Effector CD4-positive, alpha-beta T cell (primary cell): ENCODE measurements around the gene RNU1-2.
"Not testable (repeated sequence)": the region's sequence is repeated elsewhere in the genome, so short reads cannot be mapped to it uniquely, and the experiment has no call there.

Experiments used
- DNase-seq: peaks from one replicate; pipeline ENCODE4 v3.0.0-alpha.2; 2020
- total RNA-seq: gene quantifications from one replicate; lab custom pipeline; 2026; lab: John Stamatoyannopoulos, UW

The RNU1-2 gene
- 5.6 reads per million, percentile 22 among the genes with 10 or more reads in this experiment for total RNA-seq

DNA sequence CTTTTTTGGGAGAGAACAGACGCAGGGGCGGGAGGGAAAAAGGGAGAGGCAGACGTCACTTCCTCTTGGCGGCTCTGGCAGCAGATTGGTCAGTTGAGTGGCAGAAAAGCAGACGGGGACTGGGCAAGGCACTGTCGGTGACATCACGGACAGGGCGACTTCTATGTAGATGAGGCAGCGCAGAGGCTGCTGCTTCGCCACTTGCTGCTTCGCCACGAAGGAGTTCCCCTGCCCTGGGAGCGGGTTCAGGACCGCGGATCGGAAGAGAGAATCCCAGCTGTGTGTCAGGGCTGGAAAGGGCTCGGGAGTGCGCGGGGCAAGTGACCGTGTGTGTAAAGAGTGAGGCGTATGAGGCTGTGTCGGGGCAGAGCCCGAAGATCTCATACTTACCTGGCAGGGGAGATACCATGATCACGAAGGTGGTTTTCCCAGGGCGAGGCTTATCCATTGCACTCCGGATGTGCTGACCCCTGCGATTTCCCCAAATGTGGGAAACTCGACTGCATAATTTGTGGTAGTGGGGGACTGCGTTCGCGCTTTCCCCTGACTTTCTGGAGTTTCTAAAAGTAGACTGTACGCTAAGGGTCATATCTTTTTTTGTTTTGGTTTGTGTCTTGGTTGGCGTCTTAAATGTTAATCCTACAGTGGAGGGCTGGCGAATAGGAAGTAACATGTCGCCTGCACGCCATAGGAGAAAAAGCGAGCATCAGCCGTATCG lies at the start of gene RNU1-2:
TSS of gene RNU1-2 (plus strand) at position 383 of the 718 bp plus-strand sequence.
- DNase-seq, result peak; percentile 64

DNA sequence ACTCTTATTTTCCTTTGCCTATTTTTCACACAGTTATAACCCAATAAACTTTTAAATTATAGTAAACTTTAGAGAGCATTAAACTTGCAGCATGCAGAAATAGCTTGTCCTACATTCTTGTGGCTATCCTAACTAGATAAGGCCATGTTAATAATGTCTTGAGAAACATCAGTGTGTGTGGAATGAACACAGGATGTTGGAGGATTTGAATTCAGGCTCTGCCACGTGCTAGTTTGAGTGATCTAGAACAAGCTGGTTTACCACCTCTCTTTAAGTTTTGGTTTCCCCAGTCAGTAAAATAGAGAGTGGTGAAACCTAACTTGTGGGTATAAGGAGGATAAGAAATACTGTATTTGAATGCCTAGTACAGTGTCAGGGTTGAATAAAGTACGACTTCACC lies 39.6 kb upstream of the RNU1-2 start:
- DNase-seq, result not testable (repeated sequence)

DNA sequence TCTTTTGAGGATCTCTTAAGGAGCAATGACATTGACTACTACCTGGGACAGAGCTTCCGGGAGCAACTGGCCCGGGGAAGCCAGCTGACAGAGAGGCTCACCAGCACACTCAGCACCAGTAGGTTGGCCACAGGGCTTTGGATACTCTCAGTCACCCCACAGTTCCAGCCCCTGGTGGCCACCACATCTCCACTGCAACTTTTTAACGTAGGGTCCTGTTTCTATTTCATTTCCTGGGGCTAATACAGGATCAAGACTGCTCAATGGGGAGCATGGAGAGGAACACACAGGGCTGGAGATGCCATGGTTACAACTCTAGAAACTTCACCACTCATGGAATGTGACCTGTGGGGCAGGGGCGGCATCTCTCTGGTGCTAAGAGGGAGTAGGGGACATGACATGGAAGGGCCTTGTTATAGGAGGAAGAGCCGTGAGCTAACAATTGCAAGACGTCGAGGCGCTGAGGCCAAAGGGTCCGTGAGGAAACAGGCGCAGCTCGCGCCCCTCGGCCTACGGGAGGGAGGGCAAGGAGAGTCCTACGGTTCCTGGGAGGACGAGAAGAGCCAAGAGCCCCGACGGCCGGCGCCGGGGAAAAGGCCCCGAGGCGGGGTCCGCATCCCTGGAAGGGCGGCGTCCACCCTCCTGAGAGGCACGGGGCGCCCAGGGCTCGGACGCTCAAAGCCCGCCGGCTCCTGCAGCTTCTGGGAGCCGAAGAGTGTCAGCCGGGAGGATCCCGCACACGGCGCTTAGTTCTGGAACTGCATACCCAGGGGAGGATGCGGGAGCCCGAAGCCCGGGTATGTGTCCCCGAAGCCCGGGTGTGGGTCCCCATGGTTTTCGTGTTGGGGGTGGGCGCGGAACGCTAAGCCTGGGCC lies 36.4 kb upstream of the RNU1-2 start:
- not testable (repeated sequence) for DNase-seq

DNA sequence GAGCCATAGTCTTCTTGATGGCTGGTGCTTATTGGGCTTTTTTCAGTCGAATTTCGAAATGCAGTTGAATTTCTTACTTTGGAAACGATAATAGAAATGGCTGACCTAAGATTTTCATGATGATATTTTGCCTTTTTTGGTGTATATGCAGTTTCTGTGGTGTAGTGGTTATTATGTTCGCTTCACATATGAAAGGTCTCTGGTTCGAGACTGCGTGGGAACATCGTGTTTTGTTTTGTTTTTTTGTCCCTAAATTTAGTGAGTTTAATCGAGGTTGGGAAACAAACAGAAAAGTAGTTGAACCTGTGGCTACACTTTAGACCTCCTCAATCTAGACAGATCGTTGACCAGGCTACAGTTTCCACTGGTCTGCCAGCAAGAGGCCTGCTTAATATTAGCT lies 35.7 kb upstream of the RNU1-2 start:
- not testable (repeated sequence) for DNase-seq

DNA sequence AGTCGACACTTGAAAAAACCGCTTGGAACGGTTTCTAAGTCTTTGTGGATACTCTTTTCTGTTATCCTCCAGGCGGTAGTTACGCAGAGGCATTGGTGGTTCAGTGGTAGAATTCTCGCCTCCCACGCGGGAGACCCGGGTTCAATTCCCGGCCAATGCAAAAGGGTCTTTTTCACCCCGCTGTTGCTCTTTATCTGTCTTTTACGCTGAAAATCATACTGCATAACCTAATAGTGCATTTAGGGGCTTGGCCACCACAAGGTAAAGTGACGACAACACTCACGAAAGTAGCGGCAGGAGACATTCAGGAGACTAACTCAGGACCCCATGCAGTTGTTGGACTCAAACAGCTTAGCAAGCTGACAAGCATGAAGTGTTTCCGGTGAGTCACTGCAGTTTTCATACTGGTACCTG lies 33.9 kb upstream of the RNU1-2 start:
- DNase-seq, result not testable (repeated sequence)

DNA sequence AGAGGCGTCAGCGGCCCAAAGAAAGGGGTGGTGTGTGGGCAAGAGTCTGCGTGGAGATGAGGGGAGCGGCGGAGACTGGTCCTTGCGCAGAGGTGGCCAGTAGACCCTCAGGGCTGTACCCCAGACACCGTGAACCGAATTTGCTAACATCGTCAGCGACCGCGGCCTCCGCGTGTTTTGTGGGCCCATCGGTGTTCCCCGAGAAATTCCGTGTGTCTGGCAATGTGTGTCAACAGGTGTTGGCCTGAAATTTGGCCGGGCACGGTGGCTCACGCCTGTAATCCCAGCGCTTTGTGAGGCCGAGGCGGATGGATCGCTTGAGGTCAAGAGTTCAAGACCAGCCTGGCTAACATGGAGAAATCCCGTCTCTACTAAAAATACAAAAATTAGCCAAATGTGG lies 33.4 kb upstream of the RNU1-2 start:
- DNase-seq, result not testable (repeated sequence)

DNA sequence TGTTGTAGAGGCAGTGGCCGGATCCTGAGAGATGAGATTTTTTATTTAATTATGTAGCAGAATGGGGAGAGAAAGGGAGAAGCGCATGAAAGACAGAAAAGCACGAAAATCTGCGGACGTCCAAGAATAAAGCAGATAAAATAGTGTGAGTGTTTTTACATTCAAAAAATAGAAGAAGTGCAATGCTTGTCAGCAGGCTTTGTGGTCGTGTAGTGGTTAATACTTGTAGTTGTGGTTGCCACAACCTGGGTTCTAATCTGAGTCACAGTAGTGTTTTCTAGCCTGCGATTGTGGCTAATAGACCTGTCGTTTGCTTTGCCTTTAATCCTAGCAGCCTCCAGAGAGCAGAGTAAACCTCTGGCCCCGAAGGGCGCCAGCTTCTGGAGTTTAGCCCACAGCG lies 32.8 kb upstream of the RNU1-2 start:
- DNase-seq, result not testable (repeated sequence)

DNA sequence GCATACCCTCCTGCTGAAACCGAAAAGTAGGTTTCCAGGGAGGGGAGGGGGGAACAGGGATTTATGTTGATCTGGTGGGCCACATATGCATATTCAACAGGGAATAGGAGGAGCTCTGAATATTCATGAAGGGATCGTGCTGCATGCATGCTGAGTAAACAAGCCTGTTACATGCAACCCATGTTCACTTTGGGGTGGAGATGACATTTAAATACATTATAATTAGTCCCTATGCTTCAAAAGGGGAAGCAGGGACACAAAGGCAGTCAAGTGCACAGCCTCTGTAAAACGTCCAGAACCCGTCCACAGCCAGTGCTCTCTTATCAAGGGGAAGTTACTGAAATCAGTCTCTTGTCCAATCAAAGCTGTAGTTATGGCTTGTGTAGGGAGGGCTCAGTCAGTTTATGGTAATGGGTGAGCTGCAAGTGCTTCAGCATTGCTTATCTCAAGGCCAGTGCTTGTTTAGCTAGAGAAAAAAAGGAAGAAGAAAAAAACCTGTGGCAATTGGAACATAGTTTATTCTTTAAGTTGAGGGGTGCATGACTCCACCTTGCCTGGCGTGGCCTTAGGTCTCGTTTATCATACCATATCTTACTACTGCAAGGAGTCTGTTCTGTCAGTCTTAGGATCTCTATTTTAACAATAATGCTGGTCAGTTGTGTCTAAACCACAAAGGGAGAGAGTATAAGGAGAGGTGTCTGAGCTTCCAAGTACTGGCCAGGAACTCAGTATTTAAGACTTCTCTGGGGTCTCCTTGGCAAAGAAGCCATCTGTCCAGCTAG lies 28.7 kb upstream of the RNU1-2 start:
- DNase-seq, result not testable (repeated sequence)

DNA sequence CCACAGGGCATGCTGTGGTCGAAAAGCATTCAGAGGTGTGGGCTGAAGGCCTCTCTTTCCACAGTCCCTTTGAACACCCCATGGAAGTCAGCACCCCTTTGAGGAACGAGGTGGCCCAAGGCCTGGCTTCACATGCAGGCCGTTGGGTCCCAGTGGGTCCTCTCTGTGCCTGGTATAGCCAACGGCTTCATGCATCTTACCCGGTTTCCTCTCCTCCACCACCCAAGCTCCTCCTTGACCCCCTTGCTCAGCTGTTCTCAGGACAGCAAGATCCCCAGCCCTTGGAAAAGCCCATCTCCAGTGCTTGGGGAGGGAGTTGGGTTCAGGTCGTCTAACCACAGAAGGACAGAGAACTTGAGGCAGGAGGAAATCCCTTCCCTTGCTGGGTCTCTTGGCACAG lies 27.0 kb upstream of the RNU1-2 start:
- DNase-seq, result not testable (repeated sequence)

DNA sequence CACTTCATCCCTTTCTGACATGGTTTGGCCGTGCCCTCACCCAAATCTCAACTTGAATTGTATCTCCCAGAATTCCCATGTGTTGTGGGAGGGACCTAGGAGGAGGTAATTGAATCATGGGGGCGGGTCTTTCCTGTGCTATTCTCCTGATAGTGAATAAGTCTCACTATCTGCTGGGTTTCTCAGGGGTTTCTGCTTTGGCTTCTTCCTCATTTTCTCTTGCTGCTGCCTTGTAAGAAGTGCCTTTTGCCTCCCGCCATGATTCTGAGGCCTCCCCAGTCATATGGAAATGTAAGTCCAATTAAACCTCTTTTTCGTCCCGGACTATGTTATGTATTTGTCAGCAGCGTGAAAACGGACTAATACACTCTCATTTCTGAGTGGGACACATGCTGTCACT lies 25.8 kb upstream of the RNU1-2 start:
- DNase-seq, result not testable (repeated sequence)

DNA sequence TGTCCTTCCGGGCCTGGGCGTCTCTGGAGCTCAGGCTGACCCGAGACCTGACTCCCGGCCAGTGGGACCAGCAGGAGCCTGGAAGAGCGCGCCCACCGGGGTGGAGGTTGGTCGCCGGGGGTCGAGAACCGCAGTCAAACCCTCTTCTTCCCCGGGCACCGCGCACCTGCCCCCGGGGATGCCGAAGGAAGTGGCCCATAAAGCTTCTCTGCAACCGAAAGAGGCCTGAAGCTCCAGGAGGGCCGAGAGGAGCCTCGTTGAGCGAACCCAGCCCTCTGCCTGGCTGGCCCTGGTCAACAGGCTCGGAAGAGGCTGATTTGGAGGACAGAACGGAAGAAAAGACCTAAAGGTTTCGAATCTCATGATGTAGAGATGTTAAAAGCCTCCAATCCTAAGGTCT lies 24.6 kb upstream of the RNU1-2 start:
- not testable (repeated sequence) for DNase-seq

DNA sequence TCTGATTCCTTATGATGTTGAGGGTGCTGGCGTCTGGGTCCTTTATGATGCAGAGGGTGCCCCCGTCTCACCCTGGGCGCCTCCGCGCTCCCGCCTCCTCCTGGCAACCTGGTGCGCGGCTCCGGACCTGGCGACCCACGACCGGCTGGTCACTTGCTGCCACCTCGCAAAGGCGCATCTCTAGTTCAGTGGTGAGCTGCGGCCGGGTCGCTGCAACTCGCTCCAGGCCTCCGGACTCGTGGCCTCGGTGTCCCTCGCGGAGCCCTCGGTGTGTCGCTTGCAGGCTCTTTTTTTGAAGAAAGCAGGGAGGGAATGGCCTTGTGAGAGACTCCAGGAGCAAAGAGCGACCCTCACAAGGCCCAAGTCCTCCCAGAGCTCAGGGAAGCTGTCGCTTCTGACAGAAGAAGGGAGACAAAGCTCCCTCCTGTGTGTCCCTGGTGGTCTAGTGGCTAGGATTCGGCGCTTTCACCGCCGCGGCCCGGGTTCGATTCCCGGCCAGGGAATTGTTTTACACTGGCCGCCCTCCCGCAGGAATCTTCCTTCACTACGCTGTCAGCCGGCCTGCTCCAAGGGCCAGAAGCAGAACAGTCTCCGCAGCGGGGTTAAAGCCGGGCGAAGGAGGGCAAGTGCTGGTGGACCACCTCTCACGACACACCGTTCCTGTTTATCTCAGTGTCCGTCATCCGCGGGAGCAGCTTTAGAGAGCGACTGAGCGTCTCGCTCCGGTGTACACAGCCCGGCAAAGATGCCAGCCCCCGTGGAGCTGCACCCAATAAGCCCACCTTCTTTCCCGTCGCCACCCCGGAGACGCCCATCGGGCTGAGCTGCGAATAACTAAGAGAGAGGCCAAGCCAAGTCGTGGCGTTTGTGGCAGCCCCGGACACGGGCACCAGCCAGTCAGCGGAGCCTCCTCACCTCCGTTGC lies 23.4 kb upstream of the RNU1-2 start:
- not testable (repeated sequence) for DNase-seq

DNA sequence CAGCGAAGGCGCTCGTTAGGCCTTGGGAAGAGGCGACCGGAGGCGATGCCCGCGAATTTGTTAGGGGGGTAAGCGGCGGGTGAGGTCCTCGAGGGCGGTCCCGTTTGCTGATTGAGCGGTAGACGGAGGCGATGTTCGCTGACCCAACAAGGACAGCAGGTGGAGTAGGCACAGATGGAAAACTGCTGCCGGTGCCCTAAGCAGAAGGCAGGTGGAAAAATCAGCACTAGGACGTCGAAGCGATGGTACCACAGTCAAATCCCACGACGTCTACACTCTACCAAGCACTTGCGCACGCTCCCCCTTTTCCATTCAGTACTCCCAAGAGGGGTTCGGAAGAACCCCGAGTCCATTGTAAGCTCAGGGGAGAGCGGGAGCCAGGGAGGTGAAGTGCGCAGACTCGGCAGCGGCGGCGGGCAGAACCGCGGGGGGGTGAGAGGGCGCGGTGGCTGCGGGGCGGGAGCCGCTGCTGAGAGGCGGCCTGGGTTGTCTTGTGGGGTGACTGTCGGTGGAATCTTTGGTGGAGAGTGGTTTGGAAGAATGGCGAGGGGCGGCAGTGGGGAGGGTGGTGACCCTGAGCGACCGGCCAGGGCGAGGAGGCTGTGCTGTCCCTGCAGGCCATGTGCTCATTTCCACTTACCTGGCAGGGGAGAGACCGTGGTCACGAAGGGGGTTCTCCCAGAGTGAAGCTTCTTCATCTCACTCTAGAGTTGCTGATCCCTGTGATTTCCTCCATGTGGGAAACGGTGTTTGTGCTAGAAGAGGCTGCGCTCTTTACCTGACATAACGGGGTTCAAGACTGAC lies 22.5 kb upstream of the RNU1-2 start:
- peak; percentile 42 for DNase-seq

DNA sequence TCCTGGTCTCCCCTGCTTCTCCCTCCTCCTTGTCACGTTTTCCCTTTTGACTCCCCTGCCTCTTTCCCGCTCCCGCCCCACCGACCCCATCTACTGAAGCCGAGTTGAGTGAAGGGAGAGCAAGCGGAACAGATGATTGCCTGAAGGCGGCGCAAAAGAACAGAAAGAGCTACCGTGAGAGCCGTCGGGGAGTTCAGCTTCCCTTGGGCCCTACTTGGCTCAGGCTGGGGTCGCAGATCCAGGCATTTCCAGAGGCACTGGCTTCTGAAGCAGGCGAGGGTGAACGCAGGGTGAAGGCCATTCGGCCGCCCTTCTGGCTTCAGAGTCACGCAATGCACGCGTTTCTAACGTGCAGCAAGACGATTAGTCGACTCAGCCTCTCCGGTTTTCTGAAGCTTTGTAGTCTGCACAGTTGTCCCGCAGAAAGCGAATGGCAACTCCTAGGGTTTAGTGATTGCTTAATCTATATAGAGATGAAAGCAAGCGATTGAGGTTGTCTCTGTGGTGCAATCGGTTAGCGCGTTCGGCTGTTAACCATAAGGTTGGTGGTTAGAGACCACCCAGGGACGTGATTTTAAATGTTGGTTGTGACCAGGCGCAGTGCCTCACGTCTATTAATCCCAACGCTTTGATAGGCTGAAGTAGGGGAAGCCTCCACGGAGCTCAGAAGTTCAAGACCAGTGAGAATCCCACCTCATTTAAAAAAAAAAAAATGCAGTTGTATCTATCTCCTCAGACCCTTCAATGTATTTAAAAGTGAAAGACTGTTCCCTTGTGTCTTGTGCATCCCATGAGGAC lies 20.6 kb upstream of the RNU1-2 start:
- not testable (repeated sequence) for DNase-seq

DNA sequence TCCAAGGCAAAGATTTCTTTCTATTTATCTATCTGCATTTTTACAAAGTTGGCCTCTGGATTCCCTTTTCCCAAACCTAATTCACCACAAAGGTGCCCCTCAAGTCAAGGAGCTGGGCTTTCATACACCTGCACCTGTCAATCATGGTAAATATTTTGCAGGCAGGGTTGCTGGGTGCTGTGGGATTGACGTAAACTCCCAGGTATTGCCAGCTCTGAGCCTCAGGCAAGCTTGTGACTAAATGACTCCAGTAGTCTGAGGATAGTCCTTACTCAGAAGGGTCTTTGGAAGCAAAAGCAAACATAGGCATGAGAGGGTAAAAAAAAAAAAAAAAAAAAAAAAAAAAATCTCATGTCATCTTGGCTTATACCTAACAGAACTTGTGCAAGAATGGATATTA lies 14.0 kb upstream of the RNU1-2 start:
- not testable (repeated sequence) for DNase-seq

DNA sequence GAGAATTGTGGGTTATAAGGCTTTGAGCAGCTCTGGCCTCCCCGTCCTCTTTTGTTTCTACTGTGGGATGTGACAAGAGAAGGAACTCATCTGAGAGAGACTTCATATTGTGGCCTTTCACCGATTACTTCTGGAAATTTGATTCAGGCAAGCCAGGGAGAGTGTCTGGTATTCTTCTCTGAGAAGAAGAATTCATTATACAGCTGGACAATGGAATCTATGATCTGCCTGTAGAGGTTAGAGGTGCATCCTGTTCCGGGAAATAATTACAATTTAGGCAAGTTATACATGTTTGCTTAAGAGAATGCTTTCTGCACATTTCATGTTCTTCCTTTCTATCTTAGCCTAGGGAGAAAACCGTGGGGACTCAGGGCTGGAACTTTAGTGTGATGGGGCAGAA lies 12.8 kb upstream of the RNU1-2 start:
- DNase-seq, result no peak

DNA sequence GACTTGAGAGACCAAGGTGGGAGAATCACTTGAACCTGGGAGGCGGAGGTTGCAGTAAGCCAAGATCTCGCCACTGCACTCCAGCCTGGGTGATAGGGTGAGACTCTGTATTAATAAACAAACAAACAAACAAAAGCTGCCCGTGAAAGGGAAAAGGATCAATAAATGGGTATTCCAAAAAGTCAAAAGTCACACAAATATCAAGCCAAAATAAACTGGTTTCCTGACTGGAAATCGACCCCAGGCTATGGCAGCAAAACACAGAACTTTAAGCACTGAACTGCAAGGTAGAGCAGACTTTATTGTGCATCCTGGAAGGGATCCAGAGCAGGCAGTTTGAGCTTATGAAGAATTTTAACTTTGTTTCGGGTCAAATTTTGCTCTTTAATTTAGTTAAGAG lies 11.3 kb upstream of the RNU1-2 start:
- not testable (repeated sequence) for DNase-seq

DNA sequence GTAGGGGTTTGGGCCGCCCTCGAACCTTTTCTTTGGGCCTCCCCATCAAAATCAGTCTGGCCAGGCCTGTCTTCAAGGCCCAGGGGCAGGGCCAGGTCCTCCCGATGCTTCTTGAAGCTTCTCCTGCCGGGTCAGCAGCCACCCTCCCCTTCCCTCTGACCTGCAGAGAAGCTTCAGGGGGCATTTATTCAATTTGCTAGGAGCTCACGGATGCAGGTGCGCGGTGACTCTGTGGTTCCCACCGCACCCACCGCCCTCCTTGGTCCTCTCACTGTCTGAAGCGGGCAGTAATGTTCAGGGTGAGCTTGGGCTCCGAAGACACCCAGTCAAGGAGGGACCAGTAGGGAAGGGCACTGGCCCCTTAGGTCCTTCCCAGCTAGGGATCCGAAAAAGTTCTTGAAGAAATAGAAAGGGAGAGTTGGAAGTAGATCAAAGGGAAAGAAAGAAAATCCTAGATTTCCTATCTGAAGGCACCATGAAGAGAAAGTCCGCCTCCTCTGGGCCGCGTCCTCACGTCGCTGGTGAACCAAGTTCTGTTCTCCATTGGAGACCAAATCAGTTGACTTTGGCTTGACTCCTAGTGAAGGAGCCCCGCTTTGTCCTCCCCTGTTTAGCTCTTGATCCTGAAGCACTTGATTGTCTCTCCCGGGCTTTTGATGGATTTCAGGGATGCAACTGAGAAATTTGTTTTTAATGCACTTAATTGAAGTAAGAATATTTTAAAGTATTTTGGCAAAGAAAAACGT lies 8.7 kb upstream of the RNU1-2 start:
- no peak for DNase-seq
